Osteoblast (primary cell): Measurements from ENCODE around the gene IL22RA1. TPM values are rescaled to one million over a fixed set of nuclear protein-coding genes. Genes with fewer than 3 reads are reported as not detected.
A peak's percentile ranks its signal among the peaks of the same experiment; 100 is the strongest.

ENCODE experiments used
- DNase-seq: peaks from one replicate; pipeline ENCODE4 v3.0.0; 2011; ENCODE audit warnings: low spot score, mixed read lengths; ENCODE audit not compliant: insufficient read length; ENCODE audit errors: missing footprints
- H2AFZ ChIP-seq: 2 replicates; pipeline ENCODE4 v1.6.0; 2011; ENCODE audit warnings: mild to moderate bottlenecking, low read length
- H3K27ac ChIP-seq: 2 replicates; pipeline ENCODE4 v1.5.1; 2011; ENCODE audit warnings: mild to moderate bottlenecking, low read depth, low read length, moderate library complexity
- H3K27me3 ChIP-seq: 2 replicates; pipeline ENCODE4 v1.6.0; 2012; ENCODE audit warnings: mild to moderate bottlenecking, control low read depth, inconsistent platforms, low read length, moderate library complexity; ENCODE audit not compliant: insufficient read depth
- H3K36me3 ChIP-seq: 2 replicates; pipeline ENCODE4 v1.5.1; 2011; ENCODE audit warnings: mild to moderate bottlenecking, low read length, control low read depth, moderate library complexity; ENCODE audit not compliant: insufficient read depth
- H3K4me1 ChIP-seq: 2 replicates; pipeline ENCODE4 v1.5.1; 2011; ENCODE audit warnings: mild to moderate bottlenecking, low read length, control low read depth, moderate library complexity; ENCODE audit not compliant: insufficient read depth
- H3K4me2 ChIP-seq: 2 replicates; pipeline ENCODE4 v1.6.0; 2011; ENCODE audit warnings: mild to moderate bottlenecking, low read length; ENCODE audit not compliant: insufficient read depth
- H3K4me3 ChIP-seq: fragments of 200-600 bp; sonication (generic); 3 replicates; pipeline ENCODE4 v1.5.1; 2012; ENCODE audit warnings: mild to moderate bottlenecking, low read length, inconsistent platforms; ENCODE audit not compliant: insufficient read depth
- H3K79me2 ChIP-seq: 2 replicates; pipeline ENCODE4 v1.6.0; 2012; ENCODE audit warnings: mild to moderate bottlenecking, low read length, control low read depth, inconsistent platforms; ENCODE audit not compliant: insufficient read depth
- H3K9me3 ChIP-seq: 2 replicates; pipeline ENCODE4 v1.5.1; 2011; ENCODE audit warnings: low read depth, low read length, control low read depth
- H4K20me1 ChIP-seq: 2 replicates; pipeline ENCODE4 v1.6.0; 2012; ENCODE audit warnings: mild to moderate bottlenecking, low read length, control low read depth; ENCODE audit not compliant: insufficient read depth
- total RNA-seq: library from RNA; depleted of rRNA; stranded (reverse); fragments of >200 nt; gene quantifications from 2 replicates; pipeline ENCODE4 v1.2.3, GENCODE V29; 2012
- TF ChIP-seq, protein P1 (sequence below): IDR thresholded peaks from 2 replicates; pipeline ENCODE4 v1.5.1; 2011; ENCODE audit warnings: mild to moderate bottlenecking, low read depth, low read length, moderate library complexity; ENCODE audit errors: extremely low read depth

The IL22RA1 gene
- total RNA-seq, 1 donor, result under 0.01 TPM

GRCh38 chr1:24189528-24189927, 46.6 kb upstream of the IL22RA1 start:
- no peaks in the 10 kb centered on the region for H4K20me1 ChIP-seq
- no peak for DNase-seq
- H3K4me1 ChIP-seq, result peaks cover 3% of the 10 kb centered on the region
- TF ChIP-seq, protein P1, sequence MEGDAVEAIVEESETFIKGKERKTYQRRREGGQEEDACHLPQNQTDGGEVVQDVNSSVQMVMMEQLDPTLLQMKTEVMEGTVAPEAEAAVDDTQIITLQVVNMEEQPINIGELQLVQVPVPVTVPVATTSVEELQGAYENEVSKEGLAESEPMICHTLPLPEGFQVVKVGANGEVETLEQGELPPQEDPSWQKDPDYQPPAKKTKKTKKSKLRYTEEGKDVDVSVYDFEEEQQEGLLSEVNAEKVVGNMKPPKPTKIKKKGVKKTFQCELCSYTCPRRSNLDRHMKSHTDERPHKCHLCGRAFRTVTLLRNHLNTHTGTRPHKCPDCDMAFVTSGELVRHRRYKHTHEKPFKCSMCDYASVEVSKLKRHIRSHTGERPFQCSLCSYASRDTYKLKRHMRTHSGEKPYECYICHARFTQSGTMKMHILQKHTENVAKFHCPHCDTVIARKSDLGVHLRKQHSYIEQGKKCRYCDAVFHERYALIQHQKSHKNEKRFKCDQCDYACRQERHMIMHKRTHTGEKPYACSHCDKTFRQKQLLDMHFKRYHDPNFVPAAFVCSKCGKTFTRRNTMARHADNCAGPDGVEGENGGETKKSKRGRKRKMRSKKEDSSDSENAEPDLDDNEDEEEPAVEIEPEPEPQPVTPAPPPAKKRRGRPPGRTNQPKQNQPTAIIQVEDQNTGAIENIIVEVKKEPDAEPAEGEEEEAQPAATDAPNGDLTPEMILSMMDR, result no peak
- no peaks in the 10 kb centered on the region for H3K36me3 ChIP-seq
- H3K4me3 ChIP-seq, result no peak overlapping the region
- no peak overlapping the region for H3K27ac ChIP-seq
- H2AFZ ChIP-seq, result no peak overlapping the region
- no peaks in the 10 kb centered on the region for H3K9me3 ChIP-seq
- H3K4me2 ChIP-seq, result no peak overlapping the region
- H3K79me2 ChIP-seq, result no peaks in the 10 kb centered on the region
- peaks cover 34% of the 10 kb centered on the region for H3K27me3 ChIP-seq

- H3K4me1 ChIP-seq, result peaks cover 3% of the 10 kb centered on the region
- peak within 1 kb of the TSS; percentile 54 for H3K4me3 ChIP-seq
- H3K36me3 ChIP-seq, result no peaks in the 10 kb centered on the region
- no peaks in the 10 kb centered on the region for H4K20me1 ChIP-seq
- H3K27me3 ChIP-seq, result peaks cover 34% of the 10 kb centered on the region
- H2AFZ ChIP-seq, result peak within 1 kb of the TSS; percentile 85
- H3K9me3 ChIP-seq, result no peaks in the 10 kb centered on the region
- DNase-seq, result peak; percentile 91
- H3K4me2 ChIP-seq, result peak within 1 kb of the TSS; percentile 80
- H3K79me2 ChIP-seq, result no peaks in the 10 kb centered on the region
- no peak within 1 kb of the TSS for H3K27ac ChIP-seq
- TF ChIP-seq, protein P1, result no peak
These were observed 44.3 kb upstream of the IL22RA1 start, which contains the start of gene IFNLR1 for GRCh38 chr1:24186993-24187790. IFNLR1 (minus strand) TSS chr1:24187289; CDS start chr1:24187248, 41 bp downstream.

GRCh38 chr1:24186711-24186992, 43.7 kb upstream of the IL22RA1 start:
- H3K4me2 ChIP-seq, result peak overlapping the region; percentile 80
- no peaks in the 10 kb centered on the region for H3K9me3 ChIP-seq
- no peaks in the 10 kb centered on the region for H4K20me1 ChIP-seq
- H3K4me3 ChIP-seq, result peak overlapping the region; percentile 54
- H3K36me3 ChIP-seq, result no peaks in the 10 kb centered on the region
- H3K79me2 ChIP-seq, result no peaks in the 10 kb centered on the region
- TF ChIP-seq, protein P1, result no peak
- peak overlapping the region; percentile 35 for H2AFZ ChIP-seq
- no peak for DNase-seq
- peaks cover 3% of the 10 kb centered on the region for H3K4me1 ChIP-seq
- peaks cover 34% of the 10 kb centered on the region for H3K27me3 ChIP-seq
- H3K27ac ChIP-seq, result no peak overlapping the region

GRCh38 chr1:24186031-24186710, 43.2 kb upstream of the IL22RA1 start:
- H3K4me2 ChIP-seq, result peak overlapping the region; percentile 80
- peaks cover 34% of the 10 kb centered on the region for H3K27me3 ChIP-seq
- no peaks in the 10 kb centered on the region for H3K79me2 ChIP-seq
- no peak overlapping the region for H3K27ac ChIP-seq
- H4K20me1 ChIP-seq, result no peaks in the 10 kb centered on the region
- no peaks in the 10 kb centered on the region for H3K36me3 ChIP-seq
- H3K4me1 ChIP-seq, result peaks cover 3% of the 10 kb centered on the region
- TF ChIP-seq, protein P1, result no peak
- H3K9me3 ChIP-seq, result no peaks in the 10 kb centered on the region
- H3K4me3 ChIP-seq, result no peak overlapping the region
- no peak overlapping the region for H2AFZ ChIP-seq
- no peak for DNase-seq
